H1 (cell line): Measurements from ENCODE around the gene NUCB1. TPM values are rescaled to one million over a fixed set of nuclear protein-coding genes. Genes with fewer than 3 reads are reported as not detected.

Experiments
- CTCF ChIA-PET: fragments of 300-600 bp; sonication (Branson Sonifier 250); formaldehyde crosslinking; loops from one replicate; lab custom pipeline; 2021; ENCODE audit not compliant: partially characterized antibody; lab: Charles Lee
- POLR2A ChIA-PET: fragments of 300-600 bp; sonication (Branson Sonifier 250); formaldehyde crosslinking; loops from one replicate; lab custom pipeline; 2021; ENCODE audit warnings: inconsistent platforms; ENCODE audit not compliant: partially characterized antibody; lab: Charles Lee
- DNase-seq, 2 experiments: peaks; one replicate each; pipeline versions ENCODE4 v3.0.0 to v3.0.0-alpha.2; 2010 to 2022; ENCODE audit warnings: low spot score in 2 of 2, low read depth in 1 of 2, mixed read lengths in 1 of 2
- FAIRE-seq: peaks from 2 replicates; lab custom pipeline; 2011; peaks lifted over from hg19 to GRCh38; lab: Jason Lieb, UNC
- H2AFZ ChIP-seq: 2 replicates; pipeline ENCODE4 v1.8.1; 2012; ENCODE audit warnings: low read length, inconsistent platforms
- H2AK5ac ChIP-seq: 2 replicates; pipeline ENCODE4 v1.6.1; 2013; ENCODE audit warnings: low read depth, low read length
- H2BK120ac ChIP-seq: replicated peaks from 2 replicates; pipeline ENCODE3; 2013; ENCODE audit warnings: low read depth, low read length, inconsistent platforms
- H2BK12ac ChIP-seq: 2 replicates; pipeline ENCODE4 v1.6.1; 2013; ENCODE audit warnings: low read depth, low read length
- H2BK15ac ChIP-seq: 2 replicates; pipeline ENCODE4 v1.6.1; 2013; ENCODE audit warnings: low read length
- H2BK20ac ChIP-seq: 2 replicates; pipeline ENCODE4 v1.6.1; 2013; ENCODE audit warnings: low read length
- H2BK5ac ChIP-seq: 2 replicates; pipeline ENCODE4 v1.6.1; 2013; ENCODE audit warnings: low read depth, low read length
- H3K14ac ChIP-seq: 2 replicates; pipeline ENCODE4 v1.6.1; 2013; ENCODE audit warnings: inconsistent platforms; ENCODE audit not compliant: insufficient read length
- H3K18ac ChIP-seq: 2 replicates; pipeline ENCODE4 v1.6.1; 2013; ENCODE audit warnings: low read length; ENCODE audit errors: extremely low read depth
- H3K23ac ChIP-seq: 2 replicates; pipeline ENCODE4 v1.6.1; 2013; ENCODE audit warnings: inconsistent platforms; ENCODE audit not compliant: insufficient read length
- H3K23me2 ChIP-seq: 2 replicates; pipeline ENCODE4 v1.6.1; 2013; ENCODE audit warnings: low read depth, low read length
- H3K27ac ChIP-seq: 2 replicates; pipeline ENCODE4 v1.6.1; 2011; ENCODE audit warnings: low read depth, low read length, inconsistent platforms
- H3K27me3 ChIP-seq, 4 experiments: replicated peaks in 1 of 4; 1 replicate in 1 of 4; 2 replicates in 3 of 4; pipeline versions ENCODE4 v1.6.1 to v1.8.1; 2011 to 2013; ENCODE audit warnings: low read length in 3 of 4, mild to moderate bottlenecking in 3 of 4, inconsistent platforms in 2 of 4, mixed read lengths in 2 of 4, moderate library complexity in 1 of 4; ENCODE audit not compliant: control insufficient read depth in 3 of 4, insufficient read depth in 3 of 4; ENCODE audit errors: extremely low read depth in 1 of 4
- H3K36me3 ChIP-seq, 4 experiments: 2 replicates each; pipeline versions ENCODE4 v1.6.1 to v1.8.1; 2011 to 2013; ENCODE audit warnings: mild to moderate bottlenecking in 4 of 4, low read length in 3 of 4, moderate library complexity in 2 of 4, control low read depth in 1 of 4, inconsistent platforms in 1 of 4; ENCODE audit not compliant: insufficient read depth in 4 of 4, control insufficient read depth in 2 of 4
- H3K4ac ChIP-seq: replicated peaks from 2 replicates; pipeline ENCODE3; 2013; ENCODE audit warnings: low read length, low read depth, mixed read lengths, inconsistent platforms; ENCODE audit not compliant: insufficient read length
- H3K4me1 ChIP-seq, 4 experiments: replicated peaks in 1 of 4; 1 replicate in 1 of 4; 2 replicates in 3 of 4; pipeline versions ENCODE4 v1.6.1 to v1.8.1; 2011 to 2013; ENCODE audit warnings: low read length in 3 of 4, inconsistent platforms in 2 of 4, mixed read lengths in 1 of 4; ENCODE audit not compliant: insufficient read depth in 4 of 4, control insufficient read depth in 3 of 4
- H3K4me2 ChIP-seq, 2 experiments: 2 replicates each; pipeline versions ENCODE4 v1.6.1 to v1.8.1; 2011 to 2013; ENCODE audit warnings: low read depth in 2 of 2, low read length in 2 of 2, control low read depth in 1 of 2, inconsistent platforms in 1 of 2, mild to moderate bottlenecking in 1 of 2; ENCODE audit not compliant: insufficient read depth in 1 of 2
- H3K4me3 ChIP-seq, 4 experiments: fragments of 200-600, 300-600 bp in 1 of 4; sonication (generic), shearing (Covaris generic), sonication (Bioruptor Twin) in 1 of 4; 2 replicates each; pipeline versions ENCODE4 v1.5.1 to v1.8.1; 2011 to 2016; ENCODE audit warnings: low read length in 4 of 4, low read depth in 3 of 4, control low read depth in 2 of 4, inconsistent platforms in 2 of 4, mild to moderate bottlenecking in 2 of 4, mixed read lengths in 1 of 4, moderate library complexity in 1 of 4; ENCODE audit not compliant: insufficient read depth in 2 of 4; ENCODE audit errors: extremely low read depth in 1 of 4
- H3K56ac ChIP-seq: replicated peaks from 2 replicates; pipeline ENCODE3; 2013; ENCODE audit warnings: low read depth, mild to moderate bottlenecking, mixed read lengths, low read length, inconsistent platforms; ENCODE audit not compliant: insufficient read length
- H3K79me1 ChIP-seq: 2 replicates; pipeline ENCODE4 v1.6.1; 2013; ENCODE audit warnings: low read depth, low read length, control low read depth
- H3K79me2 ChIP-seq, 2 experiments: 2 replicates each; pipeline versions ENCODE4 v1.6.1 to v1.8.1; 2012 to 2013; ENCODE audit warnings: low read length in 2 of 2, mild to moderate bottlenecking in 2 of 2, inconsistent platforms in 1 of 2; ENCODE audit not compliant: insufficient read depth in 2 of 2, control insufficient read depth in 1 of 2
- H3K9ac ChIP-seq, 4 experiments: replicated peaks in 1 of 4; 1 replicate in 1 of 4; 2 replicates in 3 of 4; pipeline versions ENCODE4 v1.6.1 to v1.8.1; 2011 to 2013; ENCODE audit warnings: low read depth in 3 of 4, low read length in 3 of 4, control low read depth in 2 of 4, mild to moderate bottlenecking in 2 of 4, moderate library complexity in 2 of 4, inconsistent platforms in 1 of 4; ENCODE audit errors: extremely low read depth in 1 of 4
- H3K9me3 ChIP-seq, 2 experiments: 2 replicates each; pipeline versions ENCODE4 v1.6.1 to v1.8.1; 2012 to 2013; ENCODE audit warnings: mild to moderate bottlenecking in 2 of 2, moderate library complexity in 2 of 2, control low read depth in 1 of 2, inconsistent platforms in 1 of 2, low read depth in 1 of 2, low read length in 1 of 2, mixed read lengths in 1 of 2; ENCODE audit not compliant: insufficient read depth in 2 of 2
- H4K20me1 ChIP-seq, 2 experiments: replicated peaks in 1 of 2; 2 replicates each; pipeline versions ENCODE3 to v1.8.1; 2011 to 2013; ENCODE audit warnings: inconsistent platforms in 2 of 2, low read length in 2 of 2, mild to moderate bottlenecking in 1 of 2; ENCODE audit not compliant: insufficient read depth in 2 of 2, control insufficient read depth in 1 of 2
- H4K5ac ChIP-seq: 2 replicates; pipeline ENCODE4 v1.6.1; 2013; ENCODE audit warnings: low read length, low read depth, mixed read lengths, inconsistent platforms; ENCODE audit not compliant: insufficient read length
- H4K8ac ChIP-seq: 2 replicates; pipeline ENCODE4 v1.8.0; 2013; ENCODE audit warnings: mild to moderate bottlenecking, moderate library complexity, low read length, inconsistent platforms; ENCODE audit not compliant: insufficient read depth; ENCODE audit errors: extremely low read depth
- H4K91ac ChIP-seq: replicated peaks from 2 replicates; pipeline ENCODE3; 2013; ENCODE audit warnings: low read length, mixed read lengths, inconsistent platforms; ENCODE audit not compliant: insufficient read length
- ASH2L ChIP-seq: fragments of 200-600, 300-600 bp; sonication (generic); IDR thresholded peaks from one replicate; pipeline ENCODE4 v1.7.1; 2017; ENCODE audit warnings: low read length
- BACH1 ChIP-seq: IDR thresholded peaks from 2 replicates; pipeline ENCODE4 v1.6.1; 2012; ENCODE audit warnings: low read length, improper control_type of control experiment
- CEBPB ChIP-seq: IDR thresholded peaks from 2 replicates; pipeline ENCODE4 v1.6.1; 2012; ENCODE audit warnings: low read depth, low read length
- CHD1 ChIP-seq: IDR thresholded peaks from 2 replicates; pipeline ENCODE4 v1.6.1; 2012; ENCODE audit warnings: low read depth, low read length, improper control_type of control experiment
- CREB1 ChIP-seq: IDR thresholded peaks from 2 replicates; pipeline ENCODE4 v1.6.1; 2012; ENCODE audit warnings: inconsistent platforms
- FOSL1 ChIP-seq: IDR thresholded peaks from 2 replicates; pipeline ENCODE4 v1.6.1; 2011; ENCODE audit warnings: mild to moderate bottlenecking, low read depth, low read length, moderate library complexity; ENCODE audit not compliant: insufficient read depth
- KDM4A ChIP-seq: IDR thresholded peaks from one replicate; pipeline ENCODE4 v1.7.1; 2012; ENCODE audit warnings: low read depth, mild to moderate bottlenecking, moderate library complexity, low read length, inconsistent platforms; ENCODE audit not compliant: severe bottlenecking
- PHF8 ChIP-seq: fragments of 200-600 bp; sonication (generic); conservative IDR thresholded peaks from 2 replicates; pipeline ENCODE4 v1.7.1; 2012; ENCODE audit warnings: low read depth, mild to moderate bottlenecking, inconsistent platforms, low read length, moderate library complexity
- RNF2 ChIP-seq: fragments of 200-900, 300-1000 bp; sonication (generic); IDR thresholded peaks from 2 replicates; pipeline ENCODE4 v1.7.1; 2016; ENCODE audit warnings: borderline replicate concordance, low read depth, mild to moderate bottlenecking, antibody characterized with exemption, low read length; ENCODE audit not compliant: poor library complexity, severe bottlenecking; ENCODE audit errors: missing control alignments
- RXRA ChIP-seq: IDR thresholded peaks from 2 replicates; pipeline ENCODE4 v1.6.1; 2011; ENCODE audit warnings: low read depth, mild to moderate bottlenecking, low read length, moderate library complexity; ENCODE audit not compliant: insufficient read depth
- SAP30 ChIP-seq: fragments of 300-600 bp; sonication (generic); IDR thresholded peaks from 2 replicates; pipeline ENCODE4 v1.7.1; 2012; ENCODE audit warnings: low read length, moderate library complexity, mild to moderate bottlenecking, inconsistent platforms; ENCODE audit not compliant: insufficient read depth, insufficient replicate concordance
- SIRT6 ChIP-seq: IDR thresholded peaks from one replicate; pipeline ENCODE4 v1.7.1; 2012; ENCODE audit warnings: low read length, inconsistent platforms
- SIX5 ChIP-seq: IDR thresholded peaks from 2 replicates; pipeline ENCODE4 v1.6.1; 2011; ENCODE audit warnings: mild to moderate bottlenecking, low read depth, low read length
- ZNF274 ChIP-seq: IDR thresholded peaks from 2 replicates; pipeline ENCODE4 v1.7.0; 2012; ENCODE audit warnings: low read length, borderline replicate concordance; ENCODE audit errors: extremely low read depth
- WGBS, 2 experiments: shearing (Covaris generic) in 1 of 2; methylation state at CpG; one replicate each; pipeline versions ENCODE4 v1.1.6 to v1.1.7; 2013 to 2015; ENCODE audit warnings: low lambda C conversion rate in 2 of 2, mixed read lengths in 2 of 2, inconsistent platforms in 1 of 2, low coverage in 1 of 2, missing lambda C conversion rate in 1 of 2; ENCODE audit not compliant: insufficient replicate concordance in 2 of 2, insufficient coverage in 1 of 2, insufficient read length in 1 of 2; ENCODE audit errors: extremely low coverage in 1 of 2, missing lambda C conversion rate in 1 of 2; 5-methylcytosine and 5-hydroxymethylcytosine counted together
- polyA plus RNA-seq, 7 experiments: library from polyadenylated mRNA; depleted of rRNA in 3 of 7; stranded (reverse) in 5 of 7; unstranded in 2 of 7; fragments of >200 nt in 5 of 7; fragments of 200-250 nt in 2 of 7; gene quantifications; 1 replicate in 5 of 7; 2 replicates in 1 of 7; 4 replicates in 1 of 7; pipeline versions ENCODE4 v1.2.1 to v1.2.3, GENCODE V29; 2011 to 2013; ENCODE audit warnings: missing spikeins in 2 of 7, mixed read lengths in 2 of 7
- total RNA-seq: library from RNA; stranded (reverse); fragmentation: NEBNext Ultra II Directional; extraction: Animal tissue kit (Norgen Biotek cat#: 25700); gene quantifications from 2 replicates; pipeline ENCODE4 v1.2.1, GENCODE V29; 2021

Gene NUCB1
- total and polyA plus RNA-seq, 2 of the 8 experiments (the other 6 are each of a cell fraction or from before 2014, with no cell fraction given): 111 to 121 TPM

GRCh38 chr19:48906324-48906723 lies 6.2 kb downstream of the NUCB1 start:
- Histone ChIP-seq H4K20me1 (peaks cover 0 to 2% of the 10 kb centered on the region in 2 experiments), H3K4me2 (no peak overlapping the region), H3K4me1 (no peaks in the 10 kb centered on the region; a peak in 1 of 7 replicates), H2BK12ac (no peak overlapping the region), H3K18ac (no peak overlapping the region), H3K4me3 (no peak overlapping the region), H2AFZ (no peak overlapping the region), H3K23ac (no peak overlapping the region), H4K8ac (no peak overlapping the region), H3K9ac (no peak overlapping the region), H2BK20ac (no peak overlapping the region), H3K4ac (no peak overlapping the region), H3K56ac (no peak overlapping the region), H3K79me1 (peaks cover 2% of the 10 kb centered on the region; the same call in 1 of the 2 replicates), H3K27ac (no peak overlapping the region), H3K14ac (no peak overlapping the region), H2BK5ac (no peak overlapping the region), H2BK120ac (no peak overlapping the region), H2AK5ac (no peak overlapping the region), H3K9me3 (no peaks in the 10 kb centered on the region), H3K23me2 (peaks cover 5% of the 10 kb centered on the region; the same call in 1 of the 2 replicates), H4K5ac (no peak overlapping the region), H2BK15ac (no peak overlapping the region), H3K36me3 (peaks cover 13 to 36% (median 25%) of the 10 kb centered on the region in 4 experiments; a peak in 6 of 8 replicates), H4K91ac (no peak overlapping the region), H3K27me3 (no peaks in the 10 kb centered on the region), H3K79me2 (peaks cover 0 to 10% of the 10 kb centered on the region in 2 experiments; a peak in 2 of 4 replicates)
- WGBS, 2 experiments: 96% methylated on average over 10 of the region's 10 CpGs; no CpG with 5 or more reads in 1 of the 2 experiments
- DNase-seq (no peak), FAIRE-seq (no peak)
- CTCF ChIA-PET: interaction anchor here (0.7 kb wide), 1 partner anchor 18 kb away, joined by 3 read pairs; no protein-coding TSS in a partner anchor
- POLR2A ChIA-PET: interaction anchor here (0.8 to 1.0 kb wide), 2 partner anchors 10 kb away, joined by 3 read pairs; no protein-coding TSS in a partner anchor
- TF ChIP-seq SAP30: no peak
- TF ChIP-seq CEBPB: no peak
- TF ChIP-seq CHD1: no peak
- TF ChIP-seq SIX5: no peak
- TF ChIP-seq KDM4A: no peak
- no peak for TF ChIP-seq BACH1
- no peak for TF ChIP-seq ASH2L
- TF ChIP-seq RXRA: no peak
- no peak for TF ChIP-seq CREB1
- no peak for TF ChIP-seq RNF2
- TF ChIP-seq SIRT6: no peak
- no peak for TF ChIP-seq FOSL1
- no peak for TF ChIP-seq ZNF274
- no peak for TF ChIP-seq PHF8
